CD14-positive monocyte (primary cell): ENCODE data around the gene TMEM51. TPM values are rescaled to one million over a fixed set of nuclear protein-coding genes. Genes with fewer than 3 reads are reported as not detected.

Experiments used
- DNase-seq, 3 donors: peaks; one replicate each; pipeline ENCODE4 v3.0.0-alpha.2; 2011 to 2022
- H2AFZ ChIP-seq: 2 replicates; pipeline ENCODE4 v1.6.0; 2012; ENCODE audit warnings: mild to moderate bottlenecking, low read depth, low read length, inconsistent platforms; ENCODE audit not compliant: insufficient read depth, poor library complexity, severe bottlenecking
- H3K27ac ChIP-seq, 2 donors: 1 replicate in 1 of 2; 2 replicates in 1 of 2; pipeline ENCODE4 v1.5.1; 2012 to 2013; ENCODE audit warnings: low read length in 2 of 2, control low read depth in 1 of 2, inconsistent platforms in 1 of 2, low read depth in 1 of 2, mild to moderate bottlenecking in 1 of 2
- H3K27me3 ChIP-seq, 2 donors: one replicate each; pipeline versions ENCODE4 v1.6.0 to v1.6.1; 2011 to 2013; ENCODE audit warnings: low read length in 2 of 2; ENCODE audit not compliant: control insufficient read depth in 2 of 2, insufficient read depth in 2 of 2
- H3K36me3 ChIP-seq, 2 donors: replicated peaks in 1 of 2; 1 replicate in 1 of 2; 2 replicates in 1 of 2; pipeline versions ENCODE4 v1.5.1 to v1.6.1; 2012 to 2013; ENCODE audit warnings: low read length in 2 of 2, control low read depth in 1 of 2, inconsistent platforms in 1 of 2, mild to moderate bottlenecking in 1 of 2; ENCODE audit not compliant: insufficient read depth in 2 of 2, control insufficient read depth in 1 of 2
- H3K4me1 ChIP-seq, 2 donors: 1 replicate in 1 of 2; 2 replicates in 1 of 2; pipeline versions ENCODE4 v1.5.1 to v1.6.1; 2012 to 2013; ENCODE audit warnings: low read length in 2 of 2, control low read depth in 1 of 2, inconsistent platforms in 1 of 2, mild to moderate bottlenecking in 1 of 2, moderate library complexity in 1 of 2; ENCODE audit not compliant: insufficient read depth in 2 of 2, control insufficient read depth in 1 of 2
- H3K4me2 ChIP-seq: replicated peaks from 2 replicates; pipeline ENCODE3; 2012; ENCODE audit warnings: low read length, moderate library complexity, mild to moderate bottlenecking; ENCODE audit not compliant: poor library complexity, severe bottlenecking; ENCODE audit errors: extremely low read depth
- H3K4me3 ChIP-seq, 3 experiments: fragments of 200-600 bp in 1 of 3; sonication (generic) in 1 of 3; replicated peaks in 1 of 3; 1 replicate in 2 of 3; 2 replicates in 1 of 3; pipeline ENCODE4 v1.5.1; 2011 to 2013; ENCODE audit warnings: low read length in 3 of 3, mild to moderate bottlenecking in 3 of 3, control low read depth in 2 of 3, low read depth in 2 of 3, inconsistent platforms in 1 of 3, moderate library complexity in 1 of 3
- H3K79me2 ChIP-seq: 2 replicates; pipeline ENCODE4 v1.6.0; 2012; ENCODE audit warnings: mild to moderate bottlenecking, control low read depth, inconsistent platforms, low read length, moderate library complexity; ENCODE audit not compliant: insufficient read depth
- H3K9ac ChIP-seq: 2 replicates; pipeline ENCODE4 v1.6.0; 2017; ENCODE audit warnings: low read length, mild to moderate bottlenecking; ENCODE audit not compliant: insufficient read depth, poor library complexity, severe bottlenecking
- H3K9me3 ChIP-seq, 2 donors: replicated peaks in 1 of 2; 1 replicate in 1 of 2; 2 replicates in 1 of 2; pipeline versions ENCODE4 v1.5.1 to v1.6.1; 2012 to 2013; ENCODE audit warnings: low read length in 2 of 2, control low read depth in 1 of 2; ENCODE audit not compliant: control insufficient read depth in 1 of 2, insufficient read depth in 1 of 2
- H4K20me1 ChIP-seq: 2 replicates; pipeline ENCODE4 v1.6.0; 2012; ENCODE audit warnings: mild to moderate bottlenecking, low read length, control low read depth, moderate library complexity; ENCODE audit not compliant: insufficient read depth
- H3K27ac Mint-ChIP-seq, 7 donors: one replicate each; pipeline ENCODE4 v1.8.0; 2020; ENCODE audit warnings: mild to moderate bottlenecking in 7 of 7, mixed read lengths in 7 of 7, moderate library complexity in 6 of 7, inconsistent platforms in 2 of 7
- H3K27me3 Mint-ChIP-seq, 3 donors: one replicate each; pipeline ENCODE4 v1.8.0; 2021 to 2022; ENCODE audit warnings: low read depth in 3 of 3, mild to moderate bottlenecking in 3 of 3, mixed read lengths in 3 of 3, moderate library complexity in 3 of 3, inconsistent platforms in 1 of 3
- H3K36me3 Mint-ChIP-seq, 2 donors: one replicate each; pipeline ENCODE4 v1.8.0; 2020; ENCODE audit warnings: mixed read lengths in 2 of 2, inconsistent platforms in 1 of 2, mild to moderate bottlenecking in 1 of 2
- H3K4me1 Mint-ChIP-seq: one replicate; pipeline ENCODE4 v1.8.0; 2020; ENCODE audit warnings: mild to moderate bottlenecking, mixed read lengths
- H3K4me3 Mint-ChIP-seq, 2 donors: one replicate each; pipeline ENCODE4 v1.8.0; 2020; ENCODE audit warnings: mild to moderate bottlenecking in 2 of 2, mixed read lengths in 2 of 2, moderate library complexity in 1 of 2
- H3K9me3 Mint-ChIP-seq, 7 donors: one replicate each; pipeline ENCODE4 v1.8.0; 2020 to 2022; ENCODE audit warnings: mixed read lengths in 7 of 7, mild to moderate bottlenecking in 6 of 7, moderate library complexity in 6 of 7, inconsistent platforms in 2 of 7
- CTCF ChIP-seq: fragments of 200-600 bp; IDR thresholded peaks from one replicate; pipeline ENCODE4 v1.8.0; 2022; ENCODE audit warnings: antibody characterized with exemption, mild to moderate bottlenecking
- WGBS: methylation state at CpG from one replicate; pipeline ENCODE4 v1.1.5; 2013; ENCODE audit warnings: missing lambda C conversion rate; ENCODE audit not compliant: insufficient coverage; 5-methylcytosine and 5-hydroxymethylcytosine counted together
- intact Hi-C, 2 donors: fragments of 100-400 bp; cut with micrococcal nuclease; formaldehyde crosslinking; loops; one replicate each; pipeline versions ENCODE4 v1.15.0 to v1.15.1; 2023
- polyA plus RNA-seq, 3 donors: library from polyadenylated mRNA; depleted of rRNA in 1 of 3; unstranded in 2 of 3; stranded (reverse) in 1 of 3; fragments of 300-500 nt in 2 of 3; fragments of >200 nt in 1 of 3; fragmentation: Illumina TruSeq in 2 of 3; gene quantifications; 1 replicate in 2 of 3; 2 replicates in 1 of 3; pipeline ENCODE4 v1.2.3, GENCODE V29; 2012 to 2021

Gene TMEM51
- polyA plus RNA-seq, 3 donors, result 1.2 to 2.5 (median 2.1) TPM

GRCh38 chr1:15187175-15188129 is 33.9 kb downstream of the TMEM51 start:
- no peaks in the 10 kb centered on the region for H3K36me3 ChIP-seq
- peaks cover 7% of the 10 kb centered on the region for H3K4me1 Mint-ChIP-seq
- H3K27ac ChIP-seq, result no peak overlapping the region
- H3K9ac ChIP-seq, result no peak overlapping the region
- no peaks in the 10 kb centered on the region for H3K9me3 Mint-ChIP-seq
- peaks cover 0 to 5% (median 3%) of the 10 kb centered on the region in 3 donors for H3K27me3 Mint-ChIP-seq
- no peaks in the 10 kb centered on the region for H3K9me3 ChIP-seq
- H3K4me2 ChIP-seq, result no peak overlapping the region
- H2AFZ ChIP-seq, result no peak overlapping the region
- H3K36me3 Mint-ChIP-seq, result no peaks in the 10 kb centered on the region
- H3K27ac Mint-ChIP-seq, result no peak overlapping the region
- no peak overlapping the region for H3K4me3 ChIP-seq
- WGBS, result 57% methylated on average over 7 of the region's 15 CpGs
- no peak for DNase-seq
- H3K27me3 ChIP-seq, result no peaks in the 10 kb centered on the region
- TF ChIP-seq CTCF, result no peak
- no peaks in the 10 kb centered on the region for H3K79me2 ChIP-seq
- H3K4me1 ChIP-seq, result peaks cover 4 to 9% of the 10 kb centered on the region in 2 donors
- intact Hi-C loops, result no loop called here
- no peak overlapping the region for H3K4me3 Mint-ChIP-seq
- H4K20me1 ChIP-seq, result no peaks in the 10 kb centered on the region

GRCh38 chr1:15188130-15188524 is 34.6 kb downstream of the TMEM51 start:
- Mint-ChIP-seq H3K9me3 (no peaks in the 10 kb centered on the region), H3K4me1 (peaks cover 7% of the 10 kb centered on the region), H3K27ac (no peak overlapping the region), H3K27me3 (peaks cover 0 to 5% (median 3%) of the 10 kb centered on the region in 3 donors), H3K36me3 (no peaks in the 10 kb centered on the region), H3K4me3 (no peak overlapping the region)
- Histone ChIP-seq H3K9me3 (no peaks in the 10 kb centered on the region), H3K27me3 (no peaks in the 10 kb centered on the region), H3K9ac (no peak overlapping the region), H3K36me3 (no peaks in the 10 kb centered on the region), H3K4me3 (no peak overlapping the region), H3K79me2 (no peaks in the 10 kb centered on the region), H3K4me1 (peaks cover 4 to 9% of the 10 kb centered on the region in 2 donors), H3K27ac (no peak overlapping the region), H3K4me2 (no peak overlapping the region), H4K20me1 (no peaks in the 10 kb centered on the region), H2AFZ (no peak overlapping the region)
- no peak for TF ChIP-seq CTCF
- intact Hi-C loops, result no loop called here
- peak in 1 of 3 donors; percentile 14 for DNase-seq
- 72% methylated on average over 4 of the region's 4 CpGs for WGBS
